GM19468 (cell line): ENCODE measurements around the gene C4orf51.

ENCODE experiments used
- ATAC-seq: cut with Tn5 transposase; IDR thresholded peaks from one replicate; pipeline ENCODE4 v1.9.1; 2021; ENCODE audit warnings: mild to moderate bottlenecking, moderate library complexity, moderate number of reproducible peaks; ENCODE audit not compliant: unreplicated experiment; ENCODE audit errors: extremely low read depth

C4orf51 gene

DNA sequence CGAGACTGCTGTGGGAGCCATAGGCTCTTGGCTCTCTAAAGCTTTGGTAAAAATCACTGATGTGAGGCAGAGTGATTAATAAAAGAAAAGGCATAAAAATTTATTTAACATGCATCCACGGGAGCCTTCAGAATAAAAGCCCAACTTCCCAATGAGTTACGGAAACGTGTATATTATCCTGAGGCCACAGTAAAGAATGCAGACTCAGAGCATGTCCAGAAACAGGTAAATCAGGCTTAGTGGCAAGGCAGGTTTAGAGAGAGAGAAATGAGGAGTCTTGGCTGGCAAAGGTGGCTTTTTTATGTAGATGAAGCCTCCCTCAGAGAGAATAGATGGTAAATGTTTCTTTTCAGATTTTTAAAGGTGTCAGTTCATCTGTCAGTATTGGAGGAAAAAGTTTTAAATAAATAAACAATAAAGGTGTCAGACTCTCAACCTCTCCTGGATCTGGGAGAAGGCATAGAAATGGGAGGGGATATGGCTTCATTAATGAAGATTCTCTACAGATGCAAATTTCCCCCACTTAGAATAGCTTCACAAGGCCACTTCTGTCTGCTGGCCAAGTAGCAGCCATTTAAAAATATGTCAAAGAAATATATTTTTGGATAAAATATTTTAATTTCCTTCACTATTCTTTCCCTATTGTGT lies 24.0 kb downstream of the C4orf51 start:
- ATAC-seq, result no peak

DNA sequence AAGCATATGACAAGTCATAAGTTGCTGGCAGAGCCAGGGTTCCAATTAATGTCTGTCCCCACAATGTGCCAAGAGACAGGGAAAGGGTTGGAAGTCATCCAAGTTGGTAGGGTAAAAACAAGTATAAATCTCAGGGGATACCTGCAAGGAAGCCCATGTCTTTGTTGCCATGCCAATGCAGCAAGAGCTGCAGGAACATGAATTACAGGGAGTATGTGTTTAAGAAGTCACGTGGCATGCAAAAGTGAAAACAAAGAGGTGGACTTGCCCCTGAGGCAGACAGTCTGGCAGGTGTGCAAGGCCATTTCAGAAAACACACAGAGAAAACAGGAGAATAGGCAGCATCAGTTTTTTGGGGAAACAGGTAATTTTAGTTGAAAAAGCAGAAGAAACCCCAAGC lies 29.4 kb downstream of the C4orf51 start:
- ATAC-seq, result no peak

DNA sequence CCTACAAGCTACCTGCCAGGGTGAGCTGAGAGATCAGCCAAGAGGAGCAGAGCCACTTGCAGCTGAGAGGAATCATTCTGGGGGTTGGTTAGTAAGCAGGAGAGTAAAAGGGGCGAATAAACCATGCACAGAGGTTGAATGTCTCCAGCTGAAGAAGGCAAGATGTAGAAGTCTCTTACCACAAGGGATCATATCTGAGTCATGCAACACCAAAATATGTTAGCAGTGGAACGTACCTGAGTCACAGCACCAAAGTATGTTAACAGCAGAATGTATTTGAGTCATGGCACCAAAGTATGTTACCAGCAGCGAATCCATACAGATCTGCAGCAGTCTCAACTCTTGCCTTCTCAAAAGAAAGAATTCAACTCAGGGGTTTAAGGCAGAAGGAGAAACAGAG lies 29.9 kb downstream of the C4orf51 start:
- no peak for ATAC-seq

DNA sequence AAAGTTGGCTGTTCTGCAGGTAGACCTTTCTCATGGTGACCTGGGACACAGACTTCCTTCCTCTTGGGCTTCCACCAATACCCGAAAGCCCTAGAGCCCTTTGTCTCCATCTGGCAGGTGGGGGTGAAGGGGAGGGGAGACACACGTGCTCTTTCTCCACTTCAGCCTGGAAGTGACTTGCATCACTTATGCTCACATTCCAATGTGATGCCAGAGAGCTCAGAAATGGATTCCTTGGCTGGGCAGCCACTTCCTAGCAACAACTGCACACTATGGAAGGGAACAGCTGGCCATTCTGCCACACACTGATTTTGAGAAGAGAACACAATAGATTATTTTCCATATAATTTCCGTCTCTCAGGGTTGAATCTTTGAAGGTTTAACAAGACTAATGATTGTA lies 36.3 kb downstream of the C4orf51 start:
- no peak for ATAC-seq

DNA sequence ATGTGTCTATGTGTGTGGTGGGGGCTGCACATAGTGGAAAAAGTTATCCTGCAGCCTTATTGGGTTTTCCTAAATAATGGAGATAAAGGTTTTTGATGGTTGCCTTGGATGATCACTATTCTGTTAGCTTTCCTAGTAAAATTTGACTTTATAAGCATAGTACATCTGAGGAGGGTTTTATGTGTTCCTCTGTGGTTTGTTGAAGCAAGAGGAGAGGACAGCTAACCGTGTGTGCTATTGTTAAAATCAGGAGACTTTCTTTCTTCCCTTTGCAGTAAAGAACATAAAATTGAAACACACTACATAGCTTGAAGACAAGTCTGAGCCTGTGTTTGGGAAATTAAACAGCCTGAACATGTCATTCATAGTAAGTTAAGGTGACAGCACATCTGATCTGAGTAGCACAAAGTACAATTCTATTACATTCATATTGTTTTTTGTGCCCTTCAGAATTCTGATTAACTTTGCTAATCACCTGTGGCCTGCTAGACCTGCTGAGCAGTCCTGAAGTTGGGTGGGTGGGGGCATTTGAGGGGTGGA lies 36.8 kb downstream of the C4orf51 start:
- ATAC-seq, result no peak

DNA sequence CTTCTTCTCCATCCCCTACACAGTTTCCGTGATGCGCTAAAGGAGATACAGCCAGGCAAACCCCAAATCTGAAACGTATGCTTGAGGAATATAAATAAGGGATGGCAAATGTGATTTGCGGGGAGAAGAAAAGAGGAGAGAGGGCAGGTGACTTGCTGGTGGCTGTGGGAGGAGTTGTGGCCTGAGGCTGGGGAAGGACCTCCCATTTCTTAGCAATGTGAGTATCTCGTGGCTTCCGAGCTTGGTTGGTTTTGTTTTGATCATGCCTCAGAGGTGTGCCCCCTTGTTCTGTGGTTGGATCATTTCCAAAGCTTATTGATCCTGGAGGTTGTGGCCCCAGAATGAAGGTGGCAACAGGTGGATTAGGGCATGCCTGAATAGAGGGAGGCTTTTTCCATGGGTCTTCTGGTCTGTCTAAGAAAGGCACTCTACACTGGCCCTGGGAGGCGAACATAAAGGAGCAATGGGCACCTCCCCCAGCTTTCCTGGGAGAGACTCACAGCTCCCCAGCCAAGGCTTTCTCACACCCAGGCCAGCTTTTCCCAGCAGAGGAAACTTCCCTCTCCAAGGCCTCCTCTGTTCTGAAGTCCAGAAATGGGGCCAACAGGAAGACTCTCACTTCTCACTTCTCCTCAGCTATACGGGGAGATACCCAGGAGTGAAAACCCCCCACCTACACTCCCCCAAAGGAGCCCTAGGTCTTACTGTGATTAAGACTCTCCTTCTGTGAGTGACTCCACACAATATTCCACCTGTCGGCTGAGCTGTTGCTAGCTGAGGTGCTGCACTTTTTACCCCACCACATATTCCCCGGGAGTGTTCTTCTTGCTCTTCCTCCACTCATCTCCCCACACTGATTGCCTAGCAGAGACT lies 40.0 kb downstream of the C4orf51 start:
- no peak for ATAC-seq

DNA sequence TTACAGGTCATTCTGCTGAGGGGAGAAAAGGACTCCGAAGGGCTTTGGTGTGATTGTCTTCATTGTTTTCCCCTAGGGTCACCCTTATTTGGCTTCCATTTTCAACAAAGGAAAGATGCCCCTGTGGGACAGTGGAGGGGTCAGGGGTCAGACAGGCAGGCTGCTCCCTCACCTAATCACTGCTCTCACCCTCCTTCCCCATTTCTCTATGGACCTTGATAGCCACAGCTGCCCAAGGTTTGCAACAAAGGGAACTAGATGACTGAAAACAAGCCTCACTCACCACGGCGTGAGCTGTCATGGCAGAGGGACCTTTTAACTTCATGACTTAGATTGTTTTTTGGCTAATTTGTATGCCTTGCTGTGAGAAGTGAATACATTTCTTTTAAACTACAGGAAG lies 40.7 kb downstream of the C4orf51 start:
- no peak for ATAC-seq

DNA sequence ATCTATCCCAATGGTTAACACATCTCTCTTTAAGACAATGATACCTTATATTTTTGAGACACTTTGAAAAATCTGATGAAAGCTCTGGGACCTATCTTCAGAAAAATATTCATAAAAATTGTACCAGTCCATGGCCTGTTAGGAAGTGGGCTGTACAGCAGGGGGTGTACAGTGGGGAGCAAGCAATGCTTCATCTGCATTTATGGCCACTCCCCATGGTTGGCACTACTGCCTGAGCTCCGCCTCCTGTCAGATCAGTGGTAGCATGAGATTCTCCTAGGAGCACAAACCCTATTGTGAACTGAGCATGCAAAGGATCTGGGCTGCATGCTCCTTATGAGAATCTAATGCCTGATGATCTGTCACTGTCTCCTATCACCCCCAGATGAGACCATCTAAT lies 42.6 kb downstream of the C4orf51 start:
- no peak for ATAC-seq

DNA sequence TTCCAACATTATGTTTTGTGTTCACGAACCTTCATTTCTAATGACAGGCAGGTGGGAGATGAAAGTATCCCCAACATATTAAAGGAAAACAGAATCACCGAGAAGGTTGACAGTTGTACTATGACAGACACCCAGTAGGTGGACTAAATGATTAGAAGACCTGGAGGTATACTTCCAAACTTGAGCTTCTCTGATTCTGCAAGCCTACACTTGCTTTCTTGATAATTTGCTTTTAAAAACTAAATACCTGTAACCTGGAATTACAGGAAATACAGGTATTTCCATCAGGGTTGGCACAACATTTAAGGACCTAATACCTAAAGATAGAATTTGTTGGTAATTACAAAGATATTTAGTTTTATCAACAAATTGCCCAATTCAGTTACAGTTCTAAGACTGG lies 43.4 kb downstream of the C4orf51 start:
- ATAC-seq, result no peak

DNA sequence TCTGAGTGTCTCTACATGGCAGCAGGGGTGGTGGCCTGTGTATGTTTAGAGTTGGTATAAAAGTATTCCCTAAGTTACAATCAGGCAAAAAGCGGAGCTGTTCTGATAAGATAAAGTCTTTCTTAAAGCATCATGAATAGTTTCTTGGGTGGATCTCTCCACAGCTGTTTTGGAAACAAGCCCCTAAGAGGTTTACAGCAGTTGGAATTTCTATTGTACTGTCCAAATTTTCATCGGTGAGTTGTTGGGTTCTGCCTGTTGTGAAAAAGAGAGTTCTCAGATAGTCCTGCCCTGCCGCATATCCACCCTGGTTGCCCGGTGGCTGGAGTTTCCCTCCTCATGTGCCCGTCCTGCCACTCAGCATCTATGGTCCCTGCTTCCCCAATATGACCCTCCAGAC lies 50.1 kb downstream of the C4orf51 start:
- no peak for ATAC-seq

DNA sequence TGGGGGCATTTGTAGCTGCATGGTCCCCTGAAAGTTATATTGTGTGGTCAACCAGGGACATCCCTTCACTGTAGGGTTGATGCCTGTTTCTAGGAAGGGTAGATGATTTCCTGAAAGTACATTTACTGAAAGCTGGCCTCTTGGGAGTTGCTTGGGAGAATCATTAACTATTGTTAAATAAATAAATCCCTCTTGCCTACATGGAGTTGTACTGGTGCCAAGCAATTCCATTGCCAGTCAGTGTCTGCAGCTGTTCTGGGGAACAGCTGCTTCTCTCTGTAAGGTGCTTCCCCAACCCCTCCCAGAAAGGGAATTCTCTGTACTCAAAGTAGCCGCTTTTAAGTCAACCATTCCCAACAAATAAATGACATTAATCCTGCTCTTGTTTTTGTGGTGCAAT lies 51.1 kb downstream of the C4orf51 start:
- no peak for ATAC-seq

DNA sequence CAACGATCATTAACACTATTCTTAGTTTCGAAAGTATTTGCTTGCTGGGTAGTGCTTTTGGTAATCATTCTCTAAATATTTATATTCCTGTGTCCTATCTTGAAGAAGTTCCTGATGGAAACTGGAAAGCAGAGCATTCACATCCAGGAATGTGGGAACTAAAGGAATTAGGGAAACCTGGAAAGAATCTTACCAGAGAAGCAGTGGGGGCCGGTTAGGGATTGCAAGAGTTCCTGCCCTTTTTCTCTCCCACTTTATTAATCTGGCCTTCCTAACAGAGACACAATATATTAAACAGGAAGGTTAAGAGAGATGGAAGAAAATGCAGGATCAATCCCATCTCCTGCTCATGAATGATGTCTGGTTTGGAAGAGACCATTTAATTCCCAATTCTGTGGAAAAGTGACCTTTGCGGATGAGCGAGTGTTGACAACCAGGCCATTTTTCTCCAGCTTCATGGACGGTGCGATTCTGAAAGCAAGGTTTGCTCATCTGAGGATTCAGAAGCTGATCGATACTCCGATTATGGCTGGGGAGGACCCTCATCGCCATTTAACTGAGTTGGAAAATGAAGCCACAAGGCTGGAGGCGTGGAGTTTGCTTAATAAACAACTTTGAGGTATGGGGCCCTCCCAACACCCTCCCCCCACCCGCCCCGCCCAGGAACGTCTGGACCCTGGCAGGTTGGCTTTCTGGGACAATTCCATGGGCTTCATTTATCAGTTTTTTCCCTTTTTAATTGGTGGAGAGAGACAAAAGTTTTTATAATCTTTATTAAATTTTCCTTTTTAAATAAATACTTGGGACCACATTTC lies 52.3 kb downstream of the C4orf51 start:
- ATAC-seq, result no peak

DNA sequence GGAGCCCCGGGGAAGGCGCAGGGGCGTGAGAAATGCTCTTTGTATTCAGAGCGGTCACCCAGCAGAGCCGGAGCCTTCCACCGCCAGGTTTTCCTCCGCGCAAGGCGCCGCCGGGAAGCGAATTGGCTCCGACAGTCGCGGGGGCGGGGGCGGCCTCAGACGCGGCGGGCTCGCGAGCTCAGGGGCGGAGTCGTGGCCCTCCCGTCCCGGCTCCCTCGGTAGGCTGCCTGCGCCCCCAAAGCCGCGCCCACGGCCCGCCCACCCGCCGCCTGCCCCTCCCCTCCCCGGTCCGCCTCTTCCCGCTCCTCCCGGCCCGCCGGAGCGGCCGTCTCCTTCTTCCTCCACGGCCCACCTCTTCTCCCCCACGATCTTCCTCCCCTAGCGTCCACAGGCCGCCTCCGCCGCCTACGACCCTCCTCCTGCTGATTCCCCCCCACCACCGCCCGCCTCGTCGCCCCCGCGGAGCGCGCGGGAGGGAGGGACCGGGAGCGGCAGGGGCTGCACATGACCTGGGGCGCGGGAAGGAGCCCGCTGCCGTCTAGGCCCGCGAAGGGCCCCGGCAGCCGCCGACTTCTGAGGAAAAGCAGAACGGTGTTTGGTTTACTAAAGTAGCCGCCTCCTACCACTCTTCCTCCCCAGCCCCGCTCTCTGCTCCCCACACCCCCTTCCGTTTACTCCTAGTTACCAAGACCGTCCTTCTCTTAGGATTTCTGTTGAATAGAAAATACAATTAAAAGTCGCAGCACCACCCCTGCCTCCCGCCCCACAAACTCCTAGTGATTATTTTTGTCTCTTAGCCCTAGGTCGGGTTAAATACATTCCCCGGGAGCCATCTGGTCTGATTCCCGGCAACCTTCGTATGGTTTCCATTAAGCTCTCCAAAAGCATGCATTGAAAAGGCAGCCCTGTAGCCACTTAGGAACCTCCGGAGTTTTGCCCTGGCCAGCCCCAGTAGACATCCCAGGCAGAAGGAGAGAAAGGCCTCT lies 53.2 kb downstream of the C4orf51 start:
- peak; percentile 37 for ATAC-seq

DNA sequence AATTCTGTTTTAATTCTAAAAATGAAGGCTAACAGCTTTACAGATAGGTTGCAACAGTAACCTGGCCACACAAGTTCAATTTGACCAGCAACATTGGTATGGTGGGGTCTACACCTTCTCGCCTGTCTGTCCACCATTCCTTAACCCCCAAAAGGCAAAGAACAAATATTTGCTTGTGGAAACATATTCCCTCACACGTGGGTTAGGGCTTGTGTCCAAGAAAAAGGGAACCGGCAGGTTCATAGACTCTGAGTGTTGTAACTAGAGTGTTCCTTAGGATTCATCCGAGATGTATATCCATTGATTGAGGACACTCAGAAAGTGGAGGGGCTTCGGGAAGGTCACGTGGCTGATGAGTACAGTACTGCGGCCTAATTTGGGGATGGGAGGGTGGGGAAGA lies 54.1 kb downstream of the C4orf51 start:
- no peak for ATAC-seq

DNA sequence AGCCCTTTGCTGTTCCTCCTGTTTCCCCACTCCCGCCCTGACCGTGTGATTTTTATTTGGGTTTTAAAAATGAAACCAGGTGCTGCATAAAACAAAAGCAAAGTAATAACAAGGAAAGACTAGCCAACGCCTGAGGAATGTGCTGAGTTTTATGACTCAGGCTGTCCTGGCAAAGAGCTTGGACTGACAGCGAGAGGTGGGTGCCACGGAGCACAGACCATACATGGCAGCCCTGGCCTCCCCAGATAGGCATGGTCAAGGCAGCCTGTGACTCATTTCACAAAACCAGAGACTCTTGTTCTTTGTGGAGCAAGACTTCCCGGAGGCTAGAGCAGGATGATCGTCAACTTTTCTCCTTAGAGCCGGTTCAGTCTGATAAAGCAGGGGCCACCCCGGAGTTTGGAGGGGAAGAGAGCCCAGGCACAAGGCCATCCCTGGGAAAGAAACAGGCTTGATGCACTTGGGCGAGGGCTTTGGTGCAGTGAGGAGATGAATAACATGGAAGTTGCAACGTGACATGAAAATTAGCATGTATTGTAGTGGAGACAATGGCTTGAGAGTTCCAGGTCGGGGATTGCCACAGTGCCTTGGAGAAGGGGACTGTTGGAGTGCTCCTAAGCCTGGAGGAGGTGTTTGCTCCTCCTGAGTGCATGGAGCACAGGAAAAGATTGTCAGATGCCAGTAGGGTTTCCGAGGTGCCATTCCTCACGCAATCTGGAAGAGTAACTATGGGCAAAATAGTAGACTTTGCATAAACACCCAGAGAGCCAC lies 54.8 kb downstream of the C4orf51 start:
- ATAC-seq, result no peak

DNA sequence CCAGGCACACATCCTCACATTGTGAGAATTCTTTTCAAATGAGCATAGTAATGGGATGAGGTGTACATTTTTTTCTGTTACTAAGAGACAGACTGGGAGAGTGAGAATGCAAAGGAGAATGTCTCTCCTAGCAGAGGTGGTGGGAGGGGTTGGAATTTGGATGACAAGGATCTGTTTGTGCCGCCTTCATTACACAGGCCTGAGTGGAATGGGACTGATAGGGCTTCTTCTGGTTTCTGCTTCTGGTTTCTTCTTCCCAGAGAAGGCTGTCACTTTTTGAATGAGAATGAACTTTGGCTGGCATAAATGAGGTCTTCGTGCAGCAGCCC lies 55.4 kb downstream of the C4orf51 start:
- ATAC-seq, result no peak

DNA sequence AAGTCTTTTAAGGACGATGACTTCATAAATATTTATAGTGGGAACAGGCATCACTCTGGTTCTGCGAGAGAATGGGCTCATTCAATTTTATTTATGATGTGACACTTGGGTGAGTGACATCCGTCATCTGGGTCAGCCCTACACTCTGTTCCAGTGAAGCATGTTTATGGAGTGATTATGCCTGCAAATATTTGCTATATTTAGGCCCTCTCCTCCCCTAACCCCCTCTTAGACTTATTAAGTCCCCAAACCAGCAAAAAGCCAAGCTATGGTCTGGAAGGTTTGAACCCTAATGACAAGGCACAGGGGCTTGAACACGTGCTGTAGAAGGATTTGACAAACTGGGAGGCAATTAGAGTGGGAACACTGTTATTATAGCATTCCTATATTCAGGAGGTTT lies 55.9 kb downstream of the C4orf51 start:
- ATAC-seq, result no peak

DNA sequence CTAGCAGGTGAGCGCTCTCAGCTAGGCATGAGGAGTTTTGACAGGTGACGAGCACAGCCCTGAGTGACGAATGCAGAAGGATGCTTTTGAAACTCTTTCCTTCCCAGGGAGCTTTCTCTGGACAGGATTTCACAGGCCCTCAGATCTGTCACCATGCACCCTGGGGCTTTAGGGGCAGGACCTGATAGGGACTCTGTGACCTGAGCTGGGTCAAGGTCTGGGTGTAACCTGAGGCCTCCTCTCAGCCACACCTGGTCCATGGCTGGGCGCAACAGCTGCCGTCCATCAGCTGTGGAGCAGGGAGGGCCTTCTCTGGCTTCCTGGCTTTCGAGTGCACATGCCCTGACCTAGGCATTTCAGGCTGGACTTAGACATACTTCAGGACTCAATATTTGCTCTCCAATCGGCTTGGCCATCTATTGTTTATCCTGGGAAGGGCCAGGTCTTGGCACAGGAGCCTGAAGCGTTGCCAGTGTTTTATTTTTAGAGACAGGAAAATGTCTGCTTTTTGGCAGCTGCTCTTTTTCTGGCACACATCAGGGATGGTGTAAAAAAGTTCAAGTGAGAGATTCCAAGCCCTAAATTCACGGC lies 56.4 kb downstream of the C4orf51 start:
- ATAC-seq, result no peak

DNA sequence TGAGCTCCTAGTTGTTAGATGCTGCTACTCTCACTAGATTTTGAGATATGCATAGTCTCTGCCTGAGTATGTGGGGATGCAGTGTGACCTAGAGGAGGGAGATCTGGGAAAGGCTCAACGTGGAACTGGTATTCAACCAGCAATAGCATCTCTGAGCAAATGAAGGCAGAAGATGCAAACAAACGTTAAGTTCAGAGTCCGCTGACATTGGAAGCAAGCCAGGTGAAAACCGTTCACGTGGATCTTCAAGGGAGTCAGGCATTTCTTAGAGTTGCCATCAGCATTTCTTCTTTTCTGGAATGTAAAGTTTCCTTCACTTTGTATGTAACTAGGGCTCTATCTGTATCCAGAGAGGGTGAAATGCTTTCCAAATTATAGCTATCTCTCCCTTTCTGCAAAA lies 59.9 kb downstream of the C4orf51 start:
- ATAC-seq, result no peak
